Hepatocyte (in vitro differentiated cells): ENCODE results near the gene CKAP2L. TPM values are rescaled to one million over a fixed set of nuclear protein-coding genes. Genes with fewer than 3 reads are reported as not detected.

Experiments used
- DNase-seq: peaks from one replicate; pipeline ENCODE4 v3.0.0-alpha.2; 2016; ENCODE audit warnings: low spot score
- H2AFZ ChIP-seq: fragments of 200-600 bp; sonication (generic); 2 replicates; pipeline ENCODE4 v1.6.0; 2016; ENCODE audit warnings: antibody characterized with exemption, mild to moderate bottlenecking
- H3K27ac ChIP-seq: fragments of 200-600 bp; sonication (generic); 2 replicates; pipeline ENCODE4 v1.5.1; 2016; ENCODE audit warnings: mild to moderate bottlenecking
- H3K27me3 ChIP-seq: fragments of 200-600 bp; sonication (generic); 2 replicates; pipeline ENCODE4 v1.6.1; 2016
- H3K36me3 ChIP-seq: fragments of 200-600 bp; sonication (generic); replicated peaks from 2 replicates; pipeline ENCODE4 v1.5.1; 2016; ENCODE audit warnings: low read depth; ENCODE audit not compliant: insufficient read depth
- H3K4me1 ChIP-seq: fragments of 200-600 bp; sonication (generic); 2 replicates; pipeline ENCODE4 v1.5.1; 2016; ENCODE audit warnings: mild to moderate bottlenecking, moderate library complexity; ENCODE audit not compliant: insufficient read depth
- H3K4me2 ChIP-seq: fragments of 200-600 bp; sonication (generic); 2 replicates; pipeline ENCODE4 v1.6.0; 2016
- H3K4me3 ChIP-seq: fragments of 200-600 bp; sonication (generic); 2 replicates; pipeline ENCODE4 v1.5.1; 2016; ENCODE audit warnings: mild to moderate bottlenecking
- H3K79me2 ChIP-seq: fragments of 200-600 bp; sonication (generic); 2 replicates; pipeline ENCODE4 v1.6.0; 2017; ENCODE audit warnings: mild to moderate bottlenecking
- H3K9me2 ChIP-seq: fragments of 200-600 bp; sonication (generic); replicated peaks from 2 replicates; pipeline ENCODE4 v1.6.0; 2017; ENCODE audit warnings: mild to moderate bottlenecking; ENCODE audit not compliant: insufficient read depth
- H3K9me3 ChIP-seq: fragments of 200-600 bp; sonication (generic); 2 replicates; pipeline ENCODE4 v1.5.1; 2016; ENCODE audit warnings: low read depth, mild to moderate bottlenecking
- H4K20me1 ChIP-seq: fragments of 200-600 bp; sonication (generic); 2 replicates; pipeline ENCODE4 v1.6.0; 2016; ENCODE audit warnings: mild to moderate bottlenecking; ENCODE audit not compliant: insufficient read depth, poor library complexity, severe bottlenecking
- CTCF ChIP-seq: fragments of 200-600 bp; sonication (generic); IDR thresholded peaks from 2 replicates; pipeline ENCODE4 v1.5.1; 2016; ENCODE audit warnings: antibody characterized with exemption, mild to moderate bottlenecking; ENCODE audit not compliant: poor library complexity
- EZH2 ChIP-seq: fragments of 200-600 bp; sonication (generic); IDR thresholded peaks from 2 replicates; pipeline ENCODE4 v1.6.1; 2016; ENCODE audit warnings: antibody characterized with exemption, mild to moderate bottlenecking, borderline replicate concordance
- EZH2phosphoT487 ChIP-seq: fragments of 200-600 bp; sonication (generic); IDR thresholded peaks from one replicate; pipeline ENCODE4 v1.6.1; 2018; ENCODE audit warnings: antibody characterized with exemption, mild to moderate bottlenecking, low read depth, moderate library complexity; ENCODE audit not compliant: unreplicated experiment, severe bottlenecking
- WGBS: methylation state at CpG from one replicate; pipeline ENCODE4 v1.1.6; 2016; ENCODE audit warnings: low lambda C conversion rate; ENCODE audit errors: missing lambda C conversion rate; 5-methylcytosine and 5-hydroxymethylcytosine counted together
- polyA plus RNA-seq: library from polyadenylated mRNA; unstranded; fragments of >200 nt; fragmentation: Nextera tagmentation; extraction: Ambion mirVana; gene quantifications from 2 replicates; pipeline ENCODE4 v1.2.1, GENCODE V29; 2016
- total RNA-seq: library from RNA; depleted of rRNA; stranded (reverse); fragments of >200 nt; gene quantifications from 2 replicates; pipeline ENCODE4 v1.2.3, GENCODE V29; 2014

Gene CKAP2L
- total and polyA plus RNA-seq, 2 experiments from 2014 or later = 7.2 to 8.1 TPM

GRCh38 chr2:112812318-112813267, 48.2 kb upstream of the CKAP2L start:
- H3K4me2 ChIP-seq = no peak overlapping the region
- DNase-seq = peak; percentile 19
- no peaks in the 10 kb centered on the region for H4K20me1 ChIP-seq
- H3K9me3 ChIP-seq = no peaks in the 10 kb centered on the region
- no peak overlapping the region for H3K4me3 ChIP-seq
- peaks cover 3% of the 10 kb centered on the region for H3K4me1 ChIP-seq
- no peak overlapping the region for H2AFZ ChIP-seq
- peak overlapping the region; percentile 72 for H3K27ac ChIP-seq
- H3K36me3 ChIP-seq = no peaks in the 10 kb centered on the region
- H3K27me3 ChIP-seq = no peaks in the 10 kb centered on the region
- TF ChIP-seq CTCF = no peak
- no peak for TF ChIP-seq EZH2phosphoT487
- no peak for TF ChIP-seq EZH2
- no peaks in the 10 kb centered on the region for H3K9me2 ChIP-seq
- no peaks in the 10 kb centered on the region for H3K79me2 ChIP-seq
- 62% methylated on average over 14 of the region's 14 CpGs for WGBS

- no peaks in the 10 kb centered on the region for H3K27me3 ChIP-seq
- no peaks in the 10 kb centered on the region for H3K9me3 ChIP-seq
- TF ChIP-seq EZH2phosphoT487 = no peak
- no peak for TF ChIP-seq CTCF
- TF ChIP-seq EZH2 = no peak
- peaks cover 3% of the 10 kb centered on the region for H3K4me1 ChIP-seq
- no peak overlapping the region for H2AFZ ChIP-seq
- H3K4me3 ChIP-seq = no peak overlapping the region
- DNase-seq = peak; percentile 29
- no peak overlapping the region for H3K4me2 ChIP-seq
- H3K36me3 ChIP-seq = no peaks in the 10 kb centered on the region
- 70% methylated on average over 7 of the region's 7 CpGs for WGBS
- H3K79me2 ChIP-seq = no peaks in the 10 kb centered on the region
- H3K27ac ChIP-seq = peak overlapping the region; percentile 72
- H4K20me1 ChIP-seq = no peaks in the 10 kb centered on the region
- H3K9me2 ChIP-seq = no peaks in the 10 kb centered on the region
Observed at GRCh38 chr2:112811841-112812306, 47.5 kb upstream of the CKAP2L start.

- no peaks in the 10 kb centered on the region for H3K79me2 ChIP-seq
- H3K4me2 ChIP-seq = no peak overlapping the region
- peaks cover 3% of the 10 kb centered on the region for H3K4me1 ChIP-seq
- no peaks in the 10 kb centered on the region for H3K9me2 ChIP-seq
- WGBS = 82% methylated on average over 3 of the region's 3 CpGs
- no peak for DNase-seq
- no peaks in the 10 kb centered on the region for H3K9me3 ChIP-seq
- TF ChIP-seq EZH2phosphoT487 (no peak), CTCF (no peak), EZH2 (no peak)
- H3K27me3 ChIP-seq = no peaks in the 10 kb centered on the region
- no peaks in the 10 kb centered on the region for H3K36me3 ChIP-seq
- H2AFZ ChIP-seq = no peak overlapping the region
- peak overlapping the region; percentile 72 for H3K27ac ChIP-seq
- H4K20me1 ChIP-seq = no peaks in the 10 kb centered on the region
- H3K4me3 ChIP-seq = no peak overlapping the region
Observed at GRCh38 chr2:112811276-112811831, 46.9 kb upstream of the CKAP2L start.
